HG02623 (cell line): Measurements from ENCODE around the gene SNAPC2.
"Not testable (repeated sequence)": the region's sequence is repeated elsewhere in the genome, so short reads cannot be mapped to it uniquely, and the experiment has no call there.

Experiments used
- ATAC-seq: cut with Tn5 transposase; IDR thresholded peaks from one replicate; pipeline ENCODE4 v1.9.1; 2021; ENCODE audit warnings: moderate library complexity; ENCODE audit not compliant: unreplicated experiment

Gene SNAPC2

GRCh38 chr19:7908742-7909461 is 11.2 kb upstream of the SNAPC2 start:
- ATAC-seq, result no peak

- ATAC-seq, result no peak
Observed at GRCh38 chr19:7909471-7910067, 10.6 kb upstream of the SNAPC2 start.

- ATAC-seq, result no peak
Observed at GRCh38 chr19:7910321-7911161, 9.6 kb upstream of the SNAPC2 start.

- no peak for ATAC-seq
Observed at GRCh38 chr19:7911508-7912143, 8.5 kb upstream of the SNAPC2 start.

GRCh38 chr19:7912144-7912696 is 7.9 kb upstream of the SNAPC2 start:
- no peak for ATAC-seq

- ATAC-seq, result no peak
Observed at GRCh38 chr19:7912697-7913564, 7.2 kb upstream of the SNAPC2 start.

- no peak for ATAC-seq
Observed at GRCh38 chr19:7913652-7914051, 6.5 kb upstream of the SNAPC2 start.

GRCh38 chr19:7914099-7914498 is 6.0 kb upstream of the SNAPC2 start:
- no peak for ATAC-seq

GRCh38 chr19:7914598-7915045 is 5.5 kb upstream of the SNAPC2 start, which contains the start of gene TGFBR3L:
Gene TGFBR3L, plus strand, starts transcription at chr19:7914830.
- ATAC-seq, result no peak

GRCh38 chr19:7915250-7916102 is 4.7 kb upstream of the SNAPC2 start:
- ATAC-seq, result no peak

- ATAC-seq, result no peak
Observed at GRCh38 chr19:7916103-7916954, 3.8 kb upstream of the SNAPC2 start.

- no peak for ATAC-seq
Observed at GRCh38 chr19:7916955-7917266, 3.2 kb upstream of the SNAPC2 start.

- no peak for ATAC-seq
Observed at GRCh38 chr19:7917267-7918061, 2.7 kb upstream of the SNAPC2 start.

GRCh38 chr19:7918062-7918614 is 2.0 kb upstream of the SNAPC2 start:
- ATAC-seq, result not testable (repeated sequence)

GRCh38 chr19:7918615-7919421 is 1.3 kb upstream of the SNAPC2 start:
- no peak for ATAC-seq
